Measurements from ENCODE around the gene RAMP3.

Gene RAMP3

GRCh38 chr7:45189151-45189970 lies 31.8 kb downstream of the RAMP3 start:
- Histone ChIP-seq H3K27ac (no peak overlapping the region), H3K36me3 (ENCODE audit: insufficient read depth, low read length) (no peaks in the 10 kb centered on the region), H3K9ac (ENCODE audit: insufficient read length) (no peak overlapping the region), H3K4me3 (no peak overlapping the region), H3K9me3 (ENCODE audit: low read depth, low read length) (no peaks in the 10 kb centered on the region)
- DNase-seq (ENCODE audit: low read depth, low spot score), result no peak
- no peak for TF ChIP-seq POLR2AphosphoS5 (IDR thresholded peaks at IDR 0.05; ENCODE audit: borderline replicate concordance, low read depth, low read length)
- TF ChIP-seq EZH2 (IDR thresholded peaks at IDR 0.05), result no peak
- TF ChIP-seq FOXP2 (optimal IDR thresholded peaks at IDR 0.05; ENCODE audit: control extremely low read depth, extremely low read length, insufficient read depth), result no peak

GRCh38 chr7:45190406-45191165 lies 33.0 kb downstream of the RAMP3 start:
- Histone ChIP-seq H3K36me3 (ENCODE audit: insufficient read depth, low read length) (no peaks in the 10 kb centered on the region), H3K27ac (no peak overlapping the region), H3K9me3 (ENCODE audit: low read depth, low read length) (no peaks in the 10 kb centered on the region), H3K4me3 (no peak overlapping the region), H3K9ac (ENCODE audit: insufficient read length) (no peak overlapping the region)
- TF ChIP-seq POLR2AphosphoS5 (IDR thresholded peaks at IDR 0.05; ENCODE audit: borderline replicate concordance, low read depth, low read length) (no peak), FOXP2 (optimal IDR thresholded peaks at IDR 0.05; ENCODE audit: control extremely low read depth, extremely low read length, insufficient read depth) (no peak), EZH2 (IDR thresholded peaks at IDR 0.05) (no peak)
- no peak for DNase-seq (ENCODE audit: low read depth, low spot score)

DNA sequence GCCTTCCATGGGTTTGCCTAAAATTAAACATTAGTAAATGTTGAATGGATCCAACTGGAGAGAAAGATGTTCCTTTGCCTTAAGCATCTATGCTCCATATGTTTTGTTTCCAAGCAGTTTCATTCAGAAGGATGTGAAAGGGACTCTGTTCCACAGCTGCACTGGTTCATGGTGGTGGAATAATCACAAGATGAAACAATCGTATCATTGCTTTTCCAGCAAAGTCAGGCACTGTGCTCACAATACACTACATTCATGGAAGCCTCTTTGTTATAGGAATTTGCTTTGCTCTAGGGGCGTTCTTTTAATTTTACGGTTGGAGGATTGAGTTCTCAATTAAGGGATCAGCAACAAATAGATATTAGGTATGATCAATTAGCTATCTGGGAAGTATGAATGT lies 33.8 kb downstream of the RAMP3 start:
- H3K36me3 ChIP-seq (ENCODE audit: insufficient read depth, low read length), result no peaks in the 10 kb centered on the region
- no peak for DNase-seq (ENCODE audit: low read depth, low spot score)
- H3K9ac ChIP-seq (ENCODE audit: insufficient read length), result no peak overlapping the region
- no peak overlapping the region for H3K4me3 ChIP-seq
- TF ChIP-seq EZH2 (IDR thresholded peaks at IDR 0.05), result no peak
- TF ChIP-seq FOXP2 (optimal IDR thresholded peaks at IDR 0.05; ENCODE audit: control extremely low read depth, extremely low read length, insufficient read depth), result no peak
- TF ChIP-seq POLR2AphosphoS5 (IDR thresholded peaks at IDR 0.05; ENCODE audit: borderline replicate concordance, low read depth, low read length), result no peak
- H3K27ac ChIP-seq, result no peak overlapping the region
- no peaks in the 10 kb centered on the region for H3K9me3 ChIP-seq (ENCODE audit: low read depth, low read length)

- H3K9ac ChIP-seq (ENCODE audit: insufficient read length), result no peak overlapping the region
- no peak overlapping the region for H3K4me3 ChIP-seq
- no peak for DNase-seq (ENCODE audit: low read depth, low spot score)
- H3K9me3 ChIP-seq (ENCODE audit: low read depth, low read length), result no peaks in the 10 kb centered on the region
- H3K27ac ChIP-seq, result no peak overlapping the region
- no peaks in the 10 kb centered on the region for H3K36me3 ChIP-seq (ENCODE audit: insufficient read depth, low read length)
- TF ChIP-seq POLR2AphosphoS5 (IDR thresholded peaks at IDR 0.05; ENCODE audit: borderline replicate concordance, low read depth, low read length), result no peak
- no peak for TF ChIP-seq FOXP2 (optimal IDR thresholded peaks at IDR 0.05; ENCODE audit: control extremely low read depth, extremely low read length, insufficient read depth)
- no peak for TF ChIP-seq EZH2 (IDR thresholded peaks at IDR 0.05)
These were observed 35.0 kb downstream of the RAMP3 start for GRCh38 chr7:45192621-45193041.

GRCh38 chr7:45193828-45194227 lies 36.2 kb downstream of the RAMP3 start:
- no peak overlapping the region for H3K9ac ChIP-seq (ENCODE audit: insufficient read length)
- H3K9me3 ChIP-seq (ENCODE audit: low read depth, low read length), result no peaks in the 10 kb centered on the region
- H3K36me3 ChIP-seq (ENCODE audit: insufficient read depth, low read length), result no peaks in the 10 kb centered on the region
- DNase-seq (ENCODE audit: low read depth, low spot score), result no peak
- TF ChIP-seq EZH2 (IDR thresholded peaks at IDR 0.05), result no peak
- TF ChIP-seq FOXP2 (optimal IDR thresholded peaks at IDR 0.05; ENCODE audit: control extremely low read depth, extremely low read length, insufficient read depth), result no peak
- no peak for TF ChIP-seq POLR2AphosphoS5 (IDR thresholded peaks at IDR 0.05; ENCODE audit: borderline replicate concordance, low read depth, low read length)
- H3K27ac ChIP-seq, result no peak overlapping the region
- H3K4me3 ChIP-seq, result no peak overlapping the region

DNA sequence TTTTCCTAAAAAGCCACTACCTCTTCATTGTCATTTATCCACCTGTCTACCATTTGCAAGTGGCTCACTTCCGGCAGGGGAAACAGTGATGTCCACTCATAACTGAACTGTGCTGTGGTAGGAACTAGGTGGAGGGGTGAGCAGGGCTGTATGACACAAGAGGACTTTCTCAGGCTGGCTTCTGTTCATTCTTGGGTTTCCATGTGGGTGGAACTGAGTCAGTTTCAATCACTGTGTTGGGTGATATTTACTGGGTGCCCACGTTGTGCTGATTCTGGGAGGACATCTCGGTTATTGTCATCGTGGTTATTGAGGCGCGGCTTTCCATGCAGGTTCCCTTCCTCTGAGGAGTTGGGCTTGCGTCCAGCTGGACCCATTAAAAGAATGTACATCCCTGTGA lies 38.8 kb downstream of the RAMP3 start:
- Histone ChIP-seq H3K9ac (ENCODE audit: insufficient read length) (no peak overlapping the region), H3K9me3 (ENCODE audit: low read depth, low read length) (no peaks in the 10 kb centered on the region), H3K36me3 (ENCODE audit: insufficient read depth, low read length) (no peaks in the 10 kb centered on the region), H3K27ac (no peak overlapping the region), H3K4me3 (no peak overlapping the region)
- TF ChIP-seq POLR2AphosphoS5 (IDR thresholded peaks at IDR 0.05; ENCODE audit: borderline replicate concordance, low read depth, low read length), result no peak
- TF ChIP-seq EZH2 (IDR thresholded peaks at IDR 0.05), result no peak
- TF ChIP-seq FOXP2 (optimal IDR thresholded peaks at IDR 0.05; ENCODE audit: control extremely low read depth, extremely low read length, insufficient read depth), result no peak
- DNase-seq (ENCODE audit: low read depth, low spot score), result no peak

DNA sequence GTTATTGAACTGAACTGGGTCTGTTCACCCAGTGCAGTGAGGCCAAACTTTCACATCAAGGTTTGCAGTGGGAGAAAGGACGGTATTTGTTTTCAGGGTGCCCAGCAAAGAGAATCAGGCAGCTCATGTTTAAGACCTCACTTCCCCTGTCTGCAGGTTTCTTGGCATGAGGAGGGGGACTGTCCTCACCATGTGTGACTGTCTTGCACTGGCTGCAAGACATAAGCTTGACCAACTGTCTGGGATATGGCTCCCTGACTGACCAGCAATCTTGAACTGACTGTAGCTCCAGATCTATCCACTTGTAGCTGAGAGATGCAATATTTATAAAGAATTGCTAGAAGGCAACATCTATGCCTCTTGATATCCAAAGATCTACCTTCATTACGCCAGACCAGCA lies 39.9 kb downstream of the RAMP3 start:
- Histone ChIP-seq H3K9me3 (ENCODE audit: low read depth, low read length) (no peaks in the 10 kb centered on the region), H3K36me3 (ENCODE audit: insufficient read depth, low read length) (no peaks in the 10 kb centered on the region), H3K27ac (no peak overlapping the region), H3K9ac (ENCODE audit: insufficient read length) (no peak overlapping the region), H3K4me3 (no peak overlapping the region)
- TF ChIP-seq FOXP2 (optimal IDR thresholded peaks at IDR 0.05; ENCODE audit: control extremely low read depth, extremely low read length, insufficient read depth) (no peak), POLR2AphosphoS5 (IDR thresholded peaks at IDR 0.05; ENCODE audit: borderline replicate concordance, low read depth, low read length) (no peak), EZH2 (IDR thresholded peaks at IDR 0.05) (no peak)
- no peak for DNase-seq (ENCODE audit: low read depth, low spot score)

DNA sequence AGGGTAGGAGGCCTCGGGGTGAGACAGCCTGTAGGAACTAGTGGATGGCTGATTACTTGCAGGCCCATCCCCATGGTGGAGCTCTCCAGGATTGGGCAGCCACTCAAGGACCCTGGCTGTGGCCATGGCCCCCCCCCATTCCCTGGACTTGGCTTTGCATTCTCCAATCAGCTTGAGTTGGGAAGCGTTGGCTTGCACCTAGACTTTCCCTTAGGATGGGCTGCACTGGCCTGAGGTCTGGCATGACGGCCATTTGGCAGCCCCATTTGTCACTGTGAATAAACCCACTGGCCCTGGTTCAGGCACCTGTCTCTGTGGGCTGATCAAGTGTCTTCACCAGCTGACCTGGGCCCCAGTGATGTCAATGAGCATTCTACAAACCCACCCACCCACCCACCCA lies 41.4 kb downstream of the RAMP3 start:
- DNase-seq (ENCODE audit: low read depth, low spot score), result no peak
- H3K9me3 ChIP-seq (ENCODE audit: low read depth, low read length), result no peaks in the 10 kb centered on the region
- no peaks in the 10 kb centered on the region for H3K36me3 ChIP-seq (ENCODE audit: insufficient read depth, low read length)
- H3K4me3 ChIP-seq, result no peak overlapping the region
- no peak overlapping the region for H3K27ac ChIP-seq
- no peak for TF ChIP-seq POLR2AphosphoS5 (IDR thresholded peaks at IDR 0.05; ENCODE audit: borderline replicate concordance, low read depth, low read length)
- TF ChIP-seq EZH2 (IDR thresholded peaks at IDR 0.05), result no peak
- TF ChIP-seq FOXP2 (optimal IDR thresholded peaks at IDR 0.05; ENCODE audit: control extremely low read depth, extremely low read length, insufficient read depth), result no peak
- H3K9ac ChIP-seq (ENCODE audit: insufficient read length), result no peak overlapping the region

Measured in SK-N-MC (cell line).